RKO (cell line): ENCODE data around the gene ASB10.

Experiments used
- DNase-seq: peaks from one replicate; pipeline ENCODE4 v3.0.0-alpha.2; 2016; ENCODE audit warnings: low spot score

ASB10 gene

GRCh38 chr7:151210087-151210854 lies 23.2 kb upstream of the ASB10 start, which contains the start of gene H2BK1:
TSS of gene H2BK1 (minus strand) at chr7:151210488. CDS start at chr7:151210318, 170 bp downstream.
- DNase-seq: no peak

GRCh38 chr7:151209588-151209987 lies 22.5 kb upstream of the ASB10 start:
- no peak for DNase-seq

- no peak for DNase-seq
These were observed 21.3 kb upstream of the ASB10 start for GRCh38 chr7:151208253-151208862.

- DNase-seq: no peak
These were observed 20.8 kb upstream of the ASB10 start for GRCh38 chr7:151207804-151208203.

- no peak for DNase-seq
These were observed 20.3 kb upstream of the ASB10 start for GRCh38 chr7:151207315-151207714.

GRCh38 chr7:151206914-151207313 lies 19.9 kb upstream of the ASB10 start:
- no peak for DNase-seq

GRCh38 chr7:151205730-151206129 lies 18.7 kb upstream of the ASB10 start:
- DNase-seq: no peak

GRCh38 chr7:151204383-151205032 lies 17.5 kb upstream of the ASB10 start:
- DNase-seq: no peak

- no peak for DNase-seq
These were observed 15.8 kb upstream of the ASB10 start for GRCh38 chr7:151202836-151203235.

- no peak for DNase-seq
These were observed 14.7 kb upstream of the ASB10 start for GRCh38 chr7:151201751-151202150.

- no peak for DNase-seq
These were observed 14.3 kb upstream of the ASB10 start for GRCh38 chr7:151201344-151201743.

- DNase-seq: no peak
These were observed 12.1 kb upstream of the ASB10 start for GRCh38 chr7:151198945-151199848.

- no peak for DNase-seq
These were observed 10.9 kb upstream of the ASB10 start for GRCh38 chr7:151197932-151198331.

GRCh38 chr7:151195616-151196450 lies 8.8 kb upstream of the ASB10 start:
- no peak for DNase-seq

GRCh38 chr7:151194188-151194587 lies 7.1 kb upstream of the ASB10 start:
- DNase-seq: no peak

- no peak for DNase-seq
These were observed 6.3 kb upstream of the ASB10 start for GRCh38 chr7:151193203-151193978.

- DNase-seq: no peak
These were observed 5.0 kb upstream of the ASB10 start for GRCh38 chr7:151192002-151192539.

- no peak for DNase-seq
These were observed 4.5 kb upstream of the ASB10 start for GRCh38 chr7:151191544-151191943.

- no peak for DNase-seq
These were observed 2.0 kb upstream of the ASB10 start for GRCh38 chr7:151189038-151189437.

- no peak for DNase-seq
These were observed 1.1 kb upstream of the ASB10 start for GRCh38 chr7:151188252-151188542.
